OCI-LY3 (cell line): ENCODE data around the gene BEAN1.

Experiments used
- EZH2phosphoT487 ChIP-seq: fragments of 200-600 bp; shearing (Covaris generic); IDR thresholded peaks from 2 replicates; pipeline ENCODE4 v1.6.1; 2018; ENCODE audit warnings: antibody characterized with exemption, mixed run types, low read depth
- TF ChIP-seq, protein P1 (sequence below): fragments of 200-600, 300-600 bp; sonication (generic); IDR thresholded peaks from 2 replicates; pipeline ENCODE4 v1.5.1; 2014; ENCODE audit warnings: antibody characterized with exemption, low read length, low read depth

DNA sequence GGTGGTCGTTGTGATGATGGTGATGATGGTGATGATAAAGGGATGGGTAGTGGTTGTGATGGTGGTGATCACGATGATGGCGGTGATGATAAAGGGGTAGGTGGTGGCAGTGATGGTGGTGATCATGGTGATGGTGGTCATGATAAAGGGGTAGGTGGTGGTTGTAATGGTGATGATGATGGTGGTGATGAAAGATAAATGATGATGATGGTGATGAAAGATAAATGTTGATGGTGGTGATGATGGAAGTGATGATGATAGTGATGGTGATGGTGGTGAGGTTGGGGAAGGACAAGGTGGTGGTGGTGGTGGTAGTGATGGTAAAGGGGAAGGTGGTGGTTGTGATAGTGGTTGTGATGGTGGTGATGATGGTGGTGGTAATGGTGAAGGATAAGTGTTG is 46.7 kb upstream of the BEAN1 start:
- TF ChIP-seq, protein P1, sequence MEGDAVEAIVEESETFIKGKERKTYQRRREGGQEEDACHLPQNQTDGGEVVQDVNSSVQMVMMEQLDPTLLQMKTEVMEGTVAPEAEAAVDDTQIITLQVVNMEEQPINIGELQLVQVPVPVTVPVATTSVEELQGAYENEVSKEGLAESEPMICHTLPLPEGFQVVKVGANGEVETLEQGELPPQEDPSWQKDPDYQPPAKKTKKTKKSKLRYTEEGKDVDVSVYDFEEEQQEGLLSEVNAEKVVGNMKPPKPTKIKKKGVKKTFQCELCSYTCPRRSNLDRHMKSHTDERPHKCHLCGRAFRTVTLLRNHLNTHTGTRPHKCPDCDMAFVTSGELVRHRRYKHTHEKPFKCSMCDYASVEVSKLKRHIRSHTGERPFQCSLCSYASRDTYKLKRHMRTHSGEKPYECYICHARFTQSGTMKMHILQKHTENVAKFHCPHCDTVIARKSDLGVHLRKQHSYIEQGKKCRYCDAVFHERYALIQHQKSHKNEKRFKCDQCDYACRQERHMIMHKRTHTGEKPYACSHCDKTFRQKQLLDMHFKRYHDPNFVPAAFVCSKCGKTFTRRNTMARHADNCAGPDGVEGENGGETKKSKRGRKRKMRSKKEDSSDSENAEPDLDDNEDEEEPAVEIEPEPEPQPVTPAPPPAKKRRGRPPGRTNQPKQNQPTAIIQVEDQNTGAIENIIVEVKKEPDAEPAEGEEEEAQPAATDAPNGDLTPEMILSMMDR: no peak
- TF ChIP-seq EZH2phosphoT487: no peak
